GM21447 (cell line): ENCODE data around the gene PSAT1.

ENCODE experiments used
- ATAC-seq: cut with Tn5 transposase; IDR thresholded peaks from one replicate; pipeline ENCODE4 v1.9.1; 2021; ENCODE audit not compliant: unreplicated experiment

The PSAT1 gene

GRCh38 chr9:78314953-78315870, 18.3 kb downstream of the PSAT1 start:
- ATAC-seq: no peak

- ATAC-seq: no peak
These were observed 19.4 kb downstream of the PSAT1 start for GRCh38 chr9:78316166-78316892.

GRCh38 chr9:78319197-78320029, 22.5 kb downstream of the PSAT1 start:
- no peak for ATAC-seq

GRCh38 chr9:78320030-78320693, 23.2 kb downstream of the PSAT1 start:
- no peak for ATAC-seq

GRCh38 chr9:78320875-78321496, 24.1 kb downstream of the PSAT1 start:
- ATAC-seq: no peak

- no peak for ATAC-seq
These were observed 24.6 kb downstream of the PSAT1 start for GRCh38 chr9:78321505-78321904.

GRCh38 chr9:78324068-78324650, 27.2 kb downstream of the PSAT1 start:
- no peak for ATAC-seq

GRCh38 chr9:78324682-78325081, 27.8 kb downstream of the PSAT1 start:
- ATAC-seq: no peak

GRCh38 chr9:78325343-78325742, 28.4 kb downstream of the PSAT1 start:
- ATAC-seq: no peak

- no peak for ATAC-seq
These were observed 29.0 kb downstream of the PSAT1 start for GRCh38 chr9:78325846-78326360.

- no peak for ATAC-seq
These were observed 29.6 kb downstream of the PSAT1 start for GRCh38 chr9:78326564-78326963.

GRCh38 chr9:78332381-78332780, 35.5 kb downstream of the PSAT1 start:
- ATAC-seq: no peak

GRCh38 chr9:78348848-78349247, 51.9 kb downstream of the PSAT1 start:
- no peak for ATAC-seq

GRCh38 chr9:78351816-78352215, 54.9 kb downstream of the PSAT1 start:
- ATAC-seq: peak; percentile 53

GRCh38 chr9:78354324-78354973, 57.5 kb downstream of the PSAT1 start:
- ATAC-seq: no peak

- no peak for ATAC-seq
These were observed 58.1 kb downstream of the PSAT1 start for GRCh38 chr9:78354989-78355388.

- ATAC-seq: no peak
These were observed 59.7 kb downstream of the PSAT1 start for GRCh38 chr9:78356634-78357033.

- no peak for ATAC-seq
These were observed 60.4 kb downstream of the PSAT1 start for GRCh38 chr9:78357165-78357873.
